PC-3 (cell line): Measurements from ENCODE around the gene TGFA. TPM values are rescaled to one million over a fixed set of nuclear protein-coding genes. Genes with fewer than 3 reads are reported as not detected.

Experiments used
- ATAC-seq: fragments of 200-7000 bp; cut with Tn5 transposase; 2 replicates; pipeline ENCODE4 v1.9.1; 2020; ENCODE audit warnings: mild to moderate bottlenecking, moderate library complexity
- BruUV-seq: library from RNA; stranded (reverse); fragments of 400-500 nt; replicated peaks from 2 replicates; lab custom pipeline; 2021; lab: Mats Ljungman, UMichigan
- CTCF ChIA-PET: fragments of 300-600 bp; sonication (Branson Sonifier 250); formaldehyde crosslinking; loops from one replicate; lab custom pipeline; 2022; ENCODE audit warnings: antibody characterized with exemption; lab: Charles Lee
- POLR2A ChIA-PET: fragments of 300-600 bp; sonication (Branson Sonifier 250); formaldehyde crosslinking; loops from one replicate; lab custom pipeline; 2022; ENCODE audit warnings: antibody characterized with exemption; ENCODE audit not compliant: unreplicated experiment; lab: Charles Lee
- DNase-seq: peaks from one replicate; pipeline ENCODE4 v3.0.0-alpha.2; 2015
- H2AFZ ChIP-seq: fragments of 300-600 bp; sonication (generic); 2 replicates; pipeline ENCODE4 v1.6.0; 2016; ENCODE audit warnings: antibody characterized with exemption, low read length
- H3F3A ChIP-seq: fragments of 300-600 bp; sonication (generic); one replicate; pipeline ENCODE4 v1.6.0; 2017; ENCODE audit warnings: antibody characterized with exemption, low read length, control low read depth, mild to moderate bottlenecking; ENCODE audit not compliant: unreplicated experiment
- H3K27ac ChIP-seq: fragments of 300-600 bp; sonication (generic); 2 replicates; pipeline ENCODE4 v1.5.1; 2016; ENCODE audit warnings: mild to moderate bottlenecking, low read length
- H3K27me3 ChIP-seq: fragments of 300-600 bp; sonication (generic); 2 replicates; pipeline ENCODE4 v1.6.1; 2016; ENCODE audit warnings: low read length, mixed read lengths
- H3K36me3 ChIP-seq: fragments of 300-600 bp; sonication (generic); 2 replicates; pipeline ENCODE4 v1.6.1; 2016; ENCODE audit warnings: low read depth, mixed run types, low read length, mixed read lengths
- H3K4me1 ChIP-seq: fragments of 300-600 bp; sonication (generic); 2 replicates; pipeline ENCODE4 v1.5.1; 2016; ENCODE audit warnings: low read length; ENCODE audit not compliant: insufficient read depth
- H3K4me2 ChIP-seq: fragments of 300-600 bp; sonication (generic); 2 replicates; pipeline ENCODE4 v1.6.0; 2016; ENCODE audit warnings: low read length
- H3K4me3 ChIP-seq: fragments of 300-600 bp; sonication (generic); 2 replicates; pipeline ENCODE4 v1.5.1; 2016; ENCODE audit warnings: mild to moderate bottlenecking, low read length, mixed read lengths
- H3K79me2 ChIP-seq: fragments of 300-600 bp; sonication (generic); 2 replicates; pipeline ENCODE4 v1.6.1; 2017; ENCODE audit warnings: low read length, mixed read lengths
- H3K9ac ChIP-seq: fragments of 300-600 bp; sonication (generic); 2 replicates; pipeline ENCODE4 v1.6.0; 2016; ENCODE audit warnings: mild to moderate bottlenecking, low read length
- H3K9me2 ChIP-seq: fragments of 300-600 bp; sonication (generic); replicated peaks from 2 replicates; pipeline ENCODE4 v1.6.1; 2016; ENCODE audit warnings: mixed run types, low read length, mixed read lengths
- H3K9me3 ChIP-seq: fragments of 300-600 bp; sonication (generic); 2 replicates; pipeline ENCODE4 v1.6.1; 2016; ENCODE audit warnings: low read length, mixed read lengths
- H4K20me1 ChIP-seq: fragments of 300-600 bp; sonication (generic); 2 replicates; pipeline ENCODE4 v1.6.1; 2016; ENCODE audit warnings: low read length, mixed read lengths
- EZH2 ChIP-seq: fragments of 300-600 bp; sonication (generic); IDR thresholded peaks from one replicate; pipeline ENCODE4 v1.6.1; 2017; ENCODE audit warnings: antibody characterized with exemption, mild to moderate bottlenecking, low read length; ENCODE audit not compliant: unreplicated experiment
- EZH2phosphoT487 ChIP-seq: fragments of 300-600 bp; sonication (generic); IDR thresholded peaks from 2 replicates; pipeline ENCODE4 v1.6.1; 2018; ENCODE audit warnings: mild to moderate bottlenecking, antibody characterized with exemption, low read length, borderline replicate concordance
- intact Hi-C: fragments of 100-400 bp; cut with micrococcal nuclease; formaldehyde crosslinking; loops from 2 replicates; pipeline ENCODE4 v1.9.0; 2023
- total RNA-seq: library from RNA; depleted of rRNA; stranded (reverse); fragments of >200 nt; gene quantifications from 2 replicates; pipeline ENCODE4 v1.2.3, GENCODE V29; 2014
- TF ChIP-seq, protein P1 (sequence below): fragments of 300-600 bp; sonication (generic); conservative IDR thresholded peaks from 2 replicates; pipeline ENCODE4 v1.5.1; 2017; ENCODE audit warnings: antibody characterized with exemption, low read depth, mild to moderate bottlenecking, low read length

The TGFA gene
- total RNA-seq, 1 experiment from 2014 or later, result 45.0 TPM

DNA sequence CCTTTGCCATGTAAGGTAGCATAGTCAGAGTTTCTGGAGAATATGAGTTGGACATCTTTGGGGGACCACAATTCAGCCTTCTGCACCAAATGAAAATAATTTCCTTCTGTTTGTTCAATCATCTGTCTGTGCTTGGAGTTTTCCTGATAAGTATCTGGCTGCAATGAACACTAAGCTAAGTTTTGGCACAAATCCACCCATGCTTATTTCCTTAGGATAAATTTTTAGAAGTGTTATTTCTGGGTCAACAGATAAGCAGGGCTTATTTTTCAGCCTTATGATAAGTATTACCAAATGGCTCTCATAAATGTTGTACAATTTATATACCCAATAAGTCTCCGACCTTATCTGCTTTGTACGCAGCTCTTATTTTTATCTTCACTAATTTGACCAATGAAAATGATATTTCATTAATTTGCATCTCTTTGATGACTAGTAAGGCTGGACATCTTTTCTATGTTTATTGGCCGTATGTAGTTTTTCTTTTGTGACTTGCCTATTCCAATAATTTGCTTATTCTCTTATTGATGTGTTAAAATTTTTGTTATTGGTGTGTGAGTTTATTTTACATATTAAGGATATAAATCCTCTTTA is 59.2 kb downstream of the TGFA start:
- no peaks in the 10 kb centered on the region for H3K9me2 ChIP-seq
- H3K4me2 ChIP-seq, result no peak overlapping the region
- no TSS peak for BruUV-seq
- ATAC-seq (no peak), DNase-seq (no peak)
- no peak overlapping the region for H3K27ac ChIP-seq
- no peak overlapping the region for H3K4me3 ChIP-seq
- H3K9ac ChIP-seq, result no peak overlapping the region
- no peaks in the 10 kb centered on the region for H3K9me3 ChIP-seq
- no peaks in the 10 kb centered on the region for H3K27me3 ChIP-seq
- intact Hi-C loops, result no loop called here
- no peak overlapping the region for H2AFZ ChIP-seq
- no peaks in the 10 kb centered on the region; the same call in 1 of the 2 replicates for H3K36me3 ChIP-seq
- TF ChIP-seq, protein P1, sequence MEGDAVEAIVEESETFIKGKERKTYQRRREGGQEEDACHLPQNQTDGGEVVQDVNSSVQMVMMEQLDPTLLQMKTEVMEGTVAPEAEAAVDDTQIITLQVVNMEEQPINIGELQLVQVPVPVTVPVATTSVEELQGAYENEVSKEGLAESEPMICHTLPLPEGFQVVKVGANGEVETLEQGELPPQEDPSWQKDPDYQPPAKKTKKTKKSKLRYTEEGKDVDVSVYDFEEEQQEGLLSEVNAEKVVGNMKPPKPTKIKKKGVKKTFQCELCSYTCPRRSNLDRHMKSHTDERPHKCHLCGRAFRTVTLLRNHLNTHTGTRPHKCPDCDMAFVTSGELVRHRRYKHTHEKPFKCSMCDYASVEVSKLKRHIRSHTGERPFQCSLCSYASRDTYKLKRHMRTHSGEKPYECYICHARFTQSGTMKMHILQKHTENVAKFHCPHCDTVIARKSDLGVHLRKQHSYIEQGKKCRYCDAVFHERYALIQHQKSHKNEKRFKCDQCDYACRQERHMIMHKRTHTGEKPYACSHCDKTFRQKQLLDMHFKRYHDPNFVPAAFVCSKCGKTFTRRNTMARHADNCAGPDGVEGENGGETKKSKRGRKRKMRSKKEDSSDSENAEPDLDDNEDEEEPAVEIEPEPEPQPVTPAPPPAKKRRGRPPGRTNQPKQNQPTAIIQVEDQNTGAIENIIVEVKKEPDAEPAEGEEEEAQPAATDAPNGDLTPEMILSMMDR, result no peak
- no peak for TF ChIP-seq EZH2
- TF ChIP-seq EZH2phosphoT487, result no peak
- no peaks in the 10 kb centered on the region for H4K20me1 ChIP-seq
- peaks cover 11% of the 10 kb centered on the region; the same call in 1 of the 2 replicates for H3K79me2 ChIP-seq
- POLR2A ChIA-PET, result no interaction called here
- H3F3A ChIP-seq, result no peaks in the 10 kb centered on the region
- CTCF ChIA-PET, result no interaction called here
- peaks cover 31% of the 10 kb centered on the region for H3K4me1 ChIP-seq

DNA sequence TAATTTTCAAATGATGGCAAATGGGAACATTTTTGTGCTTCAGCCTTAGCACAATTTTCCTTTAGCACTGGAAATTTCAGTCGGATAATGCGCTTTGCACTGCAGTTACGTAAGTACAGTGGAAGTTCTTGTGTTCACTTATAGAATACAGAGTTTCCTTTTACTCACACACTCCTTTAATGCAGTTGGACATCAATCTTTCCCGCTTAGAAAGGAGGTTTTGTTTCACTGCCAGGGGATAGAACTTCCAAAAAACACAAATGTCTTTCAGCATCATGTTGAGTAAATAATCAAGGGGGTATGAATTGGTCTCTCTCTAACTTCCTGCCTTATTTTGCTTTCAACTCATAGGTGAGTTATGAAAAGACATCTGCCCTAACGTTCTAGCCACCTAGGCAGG is 63.2 kb downstream of the TGFA start:
- Histone ChIP-seq H3K4me1 (no peaks in the 10 kb centered on the region), H3K79me2 (peaks cover 3% of the 10 kb centered on the region; the same call in 1 of the 2 replicates), H3K9ac (no peak overlapping the region), H4K20me1 (no peaks in the 10 kb centered on the region), H3K27ac (no peak overlapping the region), H3K27me3 (no peaks in the 10 kb centered on the region), H3K9me3 (no peaks in the 10 kb centered on the region), H3K9me2 (no peaks in the 10 kb centered on the region), H3K36me3 (no peaks in the 10 kb centered on the region; the same call in 1 of the 2 replicates), H3K4me3 (no peak overlapping the region), H3K4me2 (no peak overlapping the region), H2AFZ (no peak overlapping the region), H3F3A (no peaks in the 10 kb centered on the region)
- ATAC-seq (no peak), DNase-seq (no peak)
- BruUV-seq, result no TSS peak
- ChIA-PET POLR2A (no interaction called here), CTCF (no interaction called here)
- intact Hi-C loops, result no loop called here
- TF ChIP-seq EZH2phosphoT487 (no peak), EZH2 (no peak)
- TF ChIP-seq, protein P1, result no peak

DNA sequence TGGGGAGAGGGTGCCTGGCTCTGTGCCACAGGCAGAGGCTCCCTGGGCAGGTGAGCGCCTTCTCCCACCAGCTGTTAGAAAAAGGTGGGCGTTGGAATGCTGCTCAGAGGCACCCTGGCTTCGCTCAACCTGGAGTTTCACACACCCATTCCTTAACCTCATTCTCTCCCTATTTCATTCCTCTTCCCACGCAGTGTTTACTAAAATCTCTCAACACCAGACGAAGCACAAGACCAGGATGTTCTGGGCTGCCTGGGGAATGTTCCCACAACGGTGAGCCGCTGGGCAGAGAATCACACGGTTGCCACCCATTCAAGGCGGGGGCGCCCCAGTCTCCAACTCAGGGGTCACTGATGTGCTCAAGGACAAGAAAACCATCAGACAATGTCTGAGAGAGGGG is 64.5 kb downstream of the TGFA start:
- Histone ChIP-seq H2AFZ (no peak overlapping the region), H3F3A (no peaks in the 10 kb centered on the region), H3K79me2 (peaks cover 3% of the 10 kb centered on the region; the same call in 1 of the 2 replicates), H3K4me3 (no peak overlapping the region), H3K27ac (no peak overlapping the region), H3K27me3 (no peaks in the 10 kb centered on the region), H4K20me1 (no peaks in the 10 kb centered on the region), H3K9me3 (no peaks in the 10 kb centered on the region), H3K4me2 (no peak overlapping the region), H3K4me1 (peaks cover 8% of the 10 kb centered on the region; the same call in 1 of the 2 replicates), H3K36me3 (no peaks in the 10 kb centered on the region; the same call in 1 of the 2 replicates), H3K9ac (no peak overlapping the region), H3K9me2 (no peaks in the 10 kb centered on the region)
- POLR2A ChIA-PET, result no interaction called here
- DNase-seq (no peak), ATAC-seq (no peak)
- TF ChIP-seq, protein P1, result no peak
- TF ChIP-seq EZH2phosphoT487, result no peak
- no peak for TF ChIP-seq EZH2
- CTCF ChIA-PET, result no interaction called here
- BruUV-seq, result no TSS peak
- intact Hi-C loops, result no loop called here
